GM23248 (cell line): ENCODE data around the gene ANP32B.

Experiments
- EZH2 ChIP-seq: fragments of 200-600 bp; sonication (generic); IDR thresholded peaks from 2 replicates; pipeline ENCODE4 v1.6.1; 2018; ENCODE audit warnings: antibody characterized with exemption, mild to moderate bottlenecking; ENCODE audit not compliant: insufficient read depth, poor library complexity, severe bottlenecking
- EZH2phosphoT487 ChIP-seq: fragments of 200-600 bp; sonication (generic); IDR thresholded peaks from 2 replicates; pipeline ENCODE4 v1.6.1; 2018; ENCODE audit warnings: antibody characterized with exemption, moderate library complexity, mild to moderate bottlenecking, low read depth; ENCODE audit not compliant: insufficient read depth

DNA sequence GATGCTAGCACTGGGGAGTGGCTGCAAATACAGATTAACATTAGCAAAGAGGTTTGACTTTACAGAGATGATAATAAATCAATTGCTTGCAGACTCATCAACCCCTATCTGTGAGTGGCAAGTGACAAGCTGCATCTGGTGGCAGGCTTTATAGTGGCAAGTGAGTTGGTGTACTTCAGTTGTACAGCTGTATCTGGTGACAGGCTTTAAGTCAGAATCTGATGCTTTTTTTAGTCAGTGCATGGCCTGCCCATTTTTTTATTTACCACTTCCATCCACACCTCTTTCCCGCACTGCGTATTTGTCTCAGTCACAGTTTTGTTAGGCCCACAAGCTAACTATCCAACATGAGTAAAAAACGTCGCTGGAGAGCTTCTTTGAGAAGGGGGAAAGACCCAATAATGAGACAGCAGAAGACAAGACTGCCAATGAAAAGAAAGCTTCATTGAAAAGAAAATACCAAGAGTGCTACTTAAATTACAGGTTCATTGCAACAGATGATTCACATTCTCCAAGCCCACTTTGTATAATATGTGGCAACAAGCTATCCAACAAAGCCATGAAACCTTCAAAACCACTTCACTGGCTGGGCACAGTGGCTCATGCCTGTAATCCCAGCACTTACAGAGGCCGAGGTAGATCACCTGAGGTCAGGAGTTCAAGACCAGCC, 23.1 kb downstream of the ANP32B start:
- TF ChIP-seq EZH2phosphoT487 (no peak), EZH2 (no peak)
